NT2/D1 (cell line): ENCODE measurements around the gene KCNA3.

ENCODE experiments used
- YY1 ChIP-seq: IDR thresholded peaks from 2 replicates; pipeline ENCODE4 v1.6.1; 2011; ENCODE audit not compliant: insufficient read length, insufficient read depth
- ZNF274 ChIP-seq: IDR thresholded peaks from 2 replicates; pipeline ENCODE4 v1.6.1; 2011; ENCODE audit warnings: mild to moderate bottlenecking, low read depth, low read length

GRCh38 chr1:110634455-110635311 is 40.1 kb downstream of the KCNA3 start:
- TF ChIP-seq ZNF274: no peak
- TF ChIP-seq YY1: no peak
